Natural killer cell (primary cell): Measurements from ENCODE around the gene SLCO1C1. TPM values are rescaled to one million over a fixed set of nuclear protein-coding genes. Genes with fewer than 3 reads are reported as not detected.

ENCODE experiments used
- ATAC-seq, 3 donors: fragments of 150-1000 bp in 2 of 3; fragments of 200-7000 bp in 1 of 3; cut with Tn5 transposase; 1 replicate in 1 of 3; 2 replicates in 2 of 3; pipeline ENCODE4 v1.10.0; 2021; ENCODE audit warnings: mild to moderate bottlenecking in 2 of 3, moderate library complexity in 2 of 3
- DNase-seq, 2 donors: peaks; one replicate each; pipeline versions ENCODE4 v3.0.0 to v3.0.0-alpha.2; 2013 to 2021; ENCODE audit warnings: mixed read lengths in 1 of 2
- H3K27ac ChIP-seq: one replicate; pipeline ENCODE4 v1.5.1; 2013; ENCODE audit warnings: mild to moderate bottlenecking, low read length
- H3K27me3 ChIP-seq: one replicate; pipeline ENCODE4 v1.6.1; 2013; ENCODE audit warnings: low read length; ENCODE audit not compliant: control insufficient read depth, insufficient read depth
- H3K36me3 ChIP-seq: one replicate; pipeline ENCODE4 v1.6.1; 2013; ENCODE audit warnings: low read length; ENCODE audit not compliant: control insufficient read depth, insufficient read depth
- H3K4me1 ChIP-seq: one replicate; pipeline ENCODE4 v1.6.1; 2013; ENCODE audit warnings: low read length; ENCODE audit not compliant: control insufficient read depth, insufficient read depth
- H3K4me3 ChIP-seq: one replicate; pipeline ENCODE4 v1.5.1; 2013; ENCODE audit warnings: low read length
- H3K9me3 ChIP-seq: one replicate; pipeline ENCODE4 v1.6.1; 2013; ENCODE audit warnings: low read length; ENCODE audit not compliant: control insufficient read depth, insufficient read depth
- H3K27ac Mint-ChIP-seq, 2 donors: one replicate each; pipeline ENCODE4 v1.8.0; 2022; ENCODE audit warnings: mild to moderate bottlenecking in 2 of 2, mixed read lengths in 2 of 2, moderate library complexity in 1 of 2
- H3K27me3 Mint-ChIP-seq, 2 donors: one replicate each; pipeline ENCODE4 v1.8.0; 2022; ENCODE audit warnings: low read depth in 2 of 2, mixed read lengths in 2 of 2
- H3K36me3 Mint-ChIP-seq: one replicate; pipeline ENCODE4 v1.8.0; 2022; ENCODE audit warnings: mixed read lengths
- H3K4me1 Mint-ChIP-seq, 2 donors: one replicate each; pipeline ENCODE4 v1.8.0; 2022; ENCODE audit warnings: mixed read lengths in 2 of 2
- H3K4me3 Mint-ChIP-seq: one replicate; pipeline ENCODE4 v1.8.0; 2022; ENCODE audit warnings: mild to moderate bottlenecking, moderate library complexity, mixed read lengths
- H3K9me3 Mint-ChIP-seq, 2 donors: one replicate each; pipeline ENCODE4 v1.8.0; 2022; ENCODE audit warnings: mixed read lengths in 2 of 2
- CTCF ChIP-seq: fragments of 200-600 bp; IDR thresholded peaks from one replicate; pipeline ENCODE4 v1.8.0; 2022; ENCODE audit warnings: antibody characterized with exemption
- WGBS: methylation state at CpG from one replicate; pipeline ENCODE4 v1.1.7; 2013; ENCODE audit warnings: missing lambda C conversion rate; ENCODE audit not compliant: insufficient coverage; 5-methylcytosine and 5-hydroxymethylcytosine counted together
- intact Hi-C: fragments of 100-400 bp; cut with micrococcal nuclease; formaldehyde crosslinking; loops from one replicate; pipeline ENCODE4 v1.14.2; 2022
- total RNA-seq, 4 donors: library from RNA; stranded (reverse); fragments of 120-200 nt in 1 of 4; gene quantifications; one replicate each; pipeline versions ENCODE4 v1.2.3 to v1.2.4, GENCODE V29; 2013 to 2022

SLCO1C1 gene
- total RNA-seq, 3 donors from 2014 or later (not counting 1 experiment from before 2014, with no cell fraction given), result not detected

- WGBS, result 100% methylated on average over 1 of the region's 1 CpG
- H3K4me3 Mint-ChIP-seq, result no peak overlapping the region
Measured at GRCh38 chr12:20656600-20656999, 38.5 kb upstream of the SLCO1C1 start.

GRCh38 chr12:20657496-20657895 is 37.6 kb upstream of the SLCO1C1 start:
- no peak for ATAC-seq
- Mint-ChIP-seq H3K36me3 (no peaks in the 10 kb centered on the region), H3K27me3 (no peaks in the 10 kb centered on the region), H3K4me3 (no peak overlapping the region), H3K27ac (no peak overlapping the region), H3K9me3 (peaks cover 6 to 7% of the 10 kb centered on the region in 2 donors), H3K4me1 (no peaks in the 10 kb centered on the region)
- no peaks in the 10 kb centered on the region for H3K36me3 ChIP-seq
- TF ChIP-seq CTCF, result no peak
- H3K4me1 ChIP-seq, result no peaks in the 10 kb centered on the region
- no CpG with 5 or more reads among the region's 2 CpGs for WGBS
- peaks cover 5% of the 10 kb centered on the region for H3K9me3 ChIP-seq
- H3K27me3 ChIP-seq, result no peaks in the 10 kb centered on the region
- intact Hi-C loops, result no loop called here
- H3K27ac ChIP-seq, result no peak overlapping the region
- no peak for DNase-seq
- no peak overlapping the region for H3K4me3 ChIP-seq

More at GRCh38 chr12:20656600-20656999, 38.5 kb upstream of the SLCO1C1 start:
- ATAC-seq (no peak), DNase-seq (no peak)
- Mint-ChIP-seq H3K36me3 (no peaks in the 10 kb centered on the region), H3K27me3 (no peaks in the 10 kb centered on the region), H3K4me1 (no peaks in the 10 kb centered on the region), H3K9me3 (peaks cover 5 to 7% of the 10 kb centered on the region in 2 donors), H3K27ac (no peak overlapping the region)
- H3K9me3 ChIP-seq, result peaks cover 2% of the 10 kb centered on the region
- H3K27me3 ChIP-seq, result no peaks in the 10 kb centered on the region
- H3K4me1 ChIP-seq, result no peaks in the 10 kb centered on the region
- TF ChIP-seq CTCF, result no peak
- no peak overlapping the region for H3K27ac ChIP-seq
- H3K36me3 ChIP-seq, result no peaks in the 10 kb centered on the region
- H3K4me3 ChIP-seq, result no peak overlapping the region
- intact Hi-C loops, result no loop called here

GRCh38 chr12:20681334-20681733 is 13.8 kb upstream of the SLCO1C1 start:
- ATAC-seq (no peak), DNase-seq (no peak)
- no peaks in the 10 kb centered on the region for H3K4me1 Mint-ChIP-seq
- H3K4me3 ChIP-seq, result no peak overlapping the region
- H3K9me3 ChIP-seq, result peaks cover 8% of the 10 kb centered on the region
- no peak overlapping the region for H3K27ac ChIP-seq
- H3K27ac Mint-ChIP-seq, result no peak overlapping the region
- H3K4me1 ChIP-seq, result no peaks in the 10 kb centered on the region
- H3K4me3 Mint-ChIP-seq, result no peak overlapping the region
- peaks cover 10% of the 10 kb centered on the region for H3K36me3 Mint-ChIP-seq
- TF ChIP-seq CTCF, result no peak
- intact Hi-C loops, result no loop called here
- no peaks in the 10 kb centered on the region for H3K36me3 ChIP-seq
- H3K27me3 Mint-ChIP-seq, result no peaks in the 10 kb centered on the region
- WGBS, result 95% methylated on average over 3 of the region's 4 CpGs
- H3K9me3 Mint-ChIP-seq, result peaks cover 6 to 11% of the 10 kb centered on the region in 2 donors
- H3K27me3 ChIP-seq, result no peaks in the 10 kb centered on the region

GRCh38 chr12:20696181-20696905 is 1.2 kb downstream of the SLCO1C1 start:
- H3K9me3 ChIP-seq, result no peaks in the 10 kb centered on the region
- ATAC-seq, result no peak
- H3K27me3 Mint-ChIP-seq, result no peaks in the 10 kb centered on the region
- H3K36me3 Mint-ChIP-seq, result no peaks in the 10 kb centered on the region
- no peaks in the 10 kb centered on the region for H3K4me1 Mint-ChIP-seq
- H3K9me3 Mint-ChIP-seq, result peaks cover 8 to 11% of the 10 kb centered on the region in 2 donors
- TF ChIP-seq CTCF, result no peak
- intact Hi-C loops, result no loop called here
- H3K4me3 Mint-ChIP-seq, result no peak overlapping the region
- no peak overlapping the region for H3K27ac Mint-ChIP-seq
- DNase-seq, result no peak
- H3K27me3 ChIP-seq, result no peaks in the 10 kb centered on the region
- H3K4me3 ChIP-seq, result no peak overlapping the region
- no peaks in the 10 kb centered on the region for H3K36me3 ChIP-seq
- no peak overlapping the region for H3K27ac ChIP-seq
- H3K4me1 ChIP-seq, result no peaks in the 10 kb centered on the region
- 89% methylated on average over 5 of the region's 7 CpGs for WGBS
